NB4 (cell line): ENCODE measurements around the gene NHLRC2.
A peak's percentile ranks its signal among the peaks of the same experiment; 100 is the strongest.

Source experiments
- DNase-seq: peaks from one replicate; pipeline ENCODE4 v3.0.0; 2010; ENCODE audit warnings: low read depth
- H3K4me3 ChIP-seq: one replicate; pipeline ENCODE4 v1.5.1; 2011; ENCODE audit warnings: mild to moderate bottlenecking, low read depth, low read length, moderate library complexity
- MAX ChIP-seq: IDR thresholded peaks from 2 replicates; pipeline ENCODE4 v1.6.1; 2011; ENCODE audit warnings: low read depth, low read length
- MYC ChIP-seq: IDR thresholded peaks from 2 replicates; pipeline ENCODE4 v1.6.1; 2011; ENCODE audit warnings: low read depth, low read length
- POLR2A ChIP-seq: IDR thresholded peaks from 2 replicates; pipeline ENCODE4 v1.6.1; 2011; ENCODE audit warnings: mild to moderate bottlenecking; ENCODE audit not compliant: insufficient read length; ENCODE audit errors: extremely low read depth
- TF ChIP-seq, protein P1 (sequence below): IDR thresholded peaks from one replicate; pipeline ENCODE4 v1.5.1; 2012; ENCODE audit warnings: low read depth, low read length

The NHLRC2 gene

GRCh38 chr10:113869789-113870188 is 15.3 kb downstream of the NHLRC2 start:
- no peak overlapping the region for H3K4me3 ChIP-seq
- TF ChIP-seq MAX (no peak), MYC (no peak), POLR2A (no peak)
- TF ChIP-seq, protein P1, sequence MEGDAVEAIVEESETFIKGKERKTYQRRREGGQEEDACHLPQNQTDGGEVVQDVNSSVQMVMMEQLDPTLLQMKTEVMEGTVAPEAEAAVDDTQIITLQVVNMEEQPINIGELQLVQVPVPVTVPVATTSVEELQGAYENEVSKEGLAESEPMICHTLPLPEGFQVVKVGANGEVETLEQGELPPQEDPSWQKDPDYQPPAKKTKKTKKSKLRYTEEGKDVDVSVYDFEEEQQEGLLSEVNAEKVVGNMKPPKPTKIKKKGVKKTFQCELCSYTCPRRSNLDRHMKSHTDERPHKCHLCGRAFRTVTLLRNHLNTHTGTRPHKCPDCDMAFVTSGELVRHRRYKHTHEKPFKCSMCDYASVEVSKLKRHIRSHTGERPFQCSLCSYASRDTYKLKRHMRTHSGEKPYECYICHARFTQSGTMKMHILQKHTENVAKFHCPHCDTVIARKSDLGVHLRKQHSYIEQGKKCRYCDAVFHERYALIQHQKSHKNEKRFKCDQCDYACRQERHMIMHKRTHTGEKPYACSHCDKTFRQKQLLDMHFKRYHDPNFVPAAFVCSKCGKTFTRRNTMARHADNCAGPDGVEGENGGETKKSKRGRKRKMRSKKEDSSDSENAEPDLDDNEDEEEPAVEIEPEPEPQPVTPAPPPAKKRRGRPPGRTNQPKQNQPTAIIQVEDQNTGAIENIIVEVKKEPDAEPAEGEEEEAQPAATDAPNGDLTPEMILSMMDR, result no peak
- DNase-seq, result no peak

- DNase-seq, result peak; percentile 47
- TF ChIP-seq MAX, result no peak
- TF ChIP-seq, protein P1, result peak; percentile 7
- no peak overlapping the region for H3K4me3 ChIP-seq
These were observed 17.9 kb downstream of the NHLRC2 start for GRCh38 chr10:113872139-113873030.

- no peak for TF ChIP-seq MYC
- no peak for DNase-seq
- no peak overlapping the region for H3K4me3 ChIP-seq
These were observed 20.8 kb downstream of the NHLRC2 start for GRCh38 chr10:113875212-113875611.

DNA sequence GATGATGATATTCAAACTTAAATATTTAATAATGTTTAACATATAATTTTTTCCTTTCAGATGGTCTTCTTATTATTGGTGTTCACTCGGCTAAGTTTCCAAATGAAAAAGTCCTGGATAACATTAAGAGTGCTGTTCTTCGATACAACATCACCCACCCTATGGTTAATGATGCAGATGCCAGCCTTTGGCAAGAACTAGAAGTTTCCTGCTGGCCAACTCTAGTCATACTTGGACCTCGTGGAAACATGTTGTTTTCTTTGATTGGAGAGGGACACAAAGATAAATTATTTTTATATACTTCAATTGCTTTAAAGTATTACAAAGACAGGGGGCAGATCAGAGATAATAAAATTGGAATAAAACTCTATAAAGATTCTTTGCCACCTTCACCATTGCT is 22.0 kb downstream of the NHLRC2 start:
- no peak for DNase-seq
- TF ChIP-seq MYC (no peak), MAX (no peak), POLR2A (no peak)
- TF ChIP-seq, protein P1, result no peak
- H3K4me3 ChIP-seq, result no peak overlapping the region

DNA sequence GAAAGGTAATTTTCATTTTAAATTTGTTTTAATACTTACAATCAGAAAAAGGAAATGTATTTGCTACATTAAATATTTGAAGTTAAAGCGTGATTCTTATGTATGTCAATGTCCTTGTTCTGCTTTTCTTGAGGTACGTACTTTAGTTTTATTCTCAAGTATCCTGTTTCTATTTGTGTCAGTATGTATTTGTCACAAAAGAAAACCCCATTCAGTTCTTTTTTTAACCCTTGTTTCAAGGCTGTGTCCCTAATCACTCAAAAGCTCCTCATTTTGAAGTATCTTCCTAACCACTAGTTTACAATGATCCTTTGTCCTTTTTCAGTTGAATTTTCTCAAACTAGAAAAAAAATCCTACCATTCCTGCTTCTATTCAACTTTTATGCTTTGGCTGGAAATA is 25.2 kb downstream of the NHLRC2 start:
- DNase-seq, result no peak
- no peak for TF ChIP-seq MAX
- TF ChIP-seq MYC, result no peak
- no peak for TF ChIP-seq POLR2A
- TF ChIP-seq, protein P1, result no peak
- H3K4me3 ChIP-seq, result no peak overlapping the region

DNA sequence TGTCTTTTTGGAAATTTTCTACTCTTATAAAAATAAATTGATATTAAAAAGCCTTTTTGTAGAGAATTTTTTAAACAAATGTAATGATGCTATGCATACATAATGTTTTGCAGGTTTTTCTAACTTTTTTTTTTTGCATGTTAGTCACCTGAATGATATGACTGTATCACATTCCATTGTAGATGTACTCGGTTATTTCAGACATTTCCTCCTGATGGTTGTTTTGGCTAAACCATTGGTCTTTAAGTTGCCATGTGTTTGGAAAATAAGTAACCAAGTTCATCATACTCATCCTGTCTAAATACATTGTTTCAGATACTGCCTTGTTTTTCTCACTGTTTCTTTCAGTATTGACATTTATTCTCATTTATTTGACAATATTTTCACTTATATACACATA is 25.8 kb downstream of the NHLRC2 start:
- no peak overlapping the region for H3K4me3 ChIP-seq
- TF ChIP-seq, protein P1, result no peak
- TF ChIP-seq POLR2A (no peak), MYC (no peak)
- no peak for DNase-seq
